SH-SY5Y (cell line): ENCODE measurements around the gene AEBP2.

Source experiments
- GATA2 ChIP-seq: IDR thresholded peaks from 2 replicates; pipeline ENCODE4 v1.6.1; 2011; ENCODE audit warnings: mild to moderate bottlenecking, low read depth, low read length
- GATA3 ChIP-seq: IDR thresholded peaks from 2 replicates; pipeline ENCODE4 v1.6.1; 2011; ENCODE audit warnings: low read depth, mild to moderate bottlenecking, low read length, moderate library complexity

DNA sequence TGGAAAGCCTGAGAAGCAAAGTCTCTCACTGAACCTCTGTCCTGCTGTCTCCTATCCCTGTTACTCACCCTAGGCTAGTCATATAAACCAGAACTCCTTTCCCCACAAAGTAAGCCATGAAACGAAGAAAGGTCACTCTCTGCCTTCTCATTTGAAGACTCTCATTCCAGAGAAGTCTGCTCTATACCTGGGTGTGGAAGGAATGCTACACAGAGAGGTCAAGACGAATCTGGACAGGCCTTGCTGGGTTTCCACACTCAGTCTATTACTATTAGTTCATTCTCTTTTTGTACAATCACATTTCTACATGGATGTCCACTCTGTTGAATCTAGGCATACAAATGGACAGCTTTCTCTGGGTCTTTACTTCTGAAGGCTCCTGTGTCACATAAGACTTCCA, 2.4 kb upstream of the AEBP2 start:
- TF ChIP-seq GATA2: no peak
- TF ChIP-seq GATA3: no peak
